ENCODE results near the gene ESR1.

- TF ChIP-seq, protein P1, sequence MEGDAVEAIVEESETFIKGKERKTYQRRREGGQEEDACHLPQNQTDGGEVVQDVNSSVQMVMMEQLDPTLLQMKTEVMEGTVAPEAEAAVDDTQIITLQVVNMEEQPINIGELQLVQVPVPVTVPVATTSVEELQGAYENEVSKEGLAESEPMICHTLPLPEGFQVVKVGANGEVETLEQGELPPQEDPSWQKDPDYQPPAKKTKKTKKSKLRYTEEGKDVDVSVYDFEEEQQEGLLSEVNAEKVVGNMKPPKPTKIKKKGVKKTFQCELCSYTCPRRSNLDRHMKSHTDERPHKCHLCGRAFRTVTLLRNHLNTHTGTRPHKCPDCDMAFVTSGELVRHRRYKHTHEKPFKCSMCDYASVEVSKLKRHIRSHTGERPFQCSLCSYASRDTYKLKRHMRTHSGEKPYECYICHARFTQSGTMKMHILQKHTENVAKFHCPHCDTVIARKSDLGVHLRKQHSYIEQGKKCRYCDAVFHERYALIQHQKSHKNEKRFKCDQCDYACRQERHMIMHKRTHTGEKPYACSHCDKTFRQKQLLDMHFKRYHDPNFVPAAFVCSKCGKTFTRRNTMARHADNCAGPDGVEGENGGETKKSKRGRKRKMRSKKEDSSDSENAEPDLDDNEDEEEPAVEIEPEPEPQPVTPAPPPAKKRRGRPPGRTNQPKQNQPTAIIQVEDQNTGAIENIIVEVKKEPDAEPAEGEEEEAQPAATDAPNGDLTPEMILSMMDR (IDR thresholded peaks at IDR 0.05) = no peak
- no peak for TF ChIP-seq POLR2A (IDR thresholded peaks at IDR 0.05; ENCODE audit: low read depth)
Observed at GRCh38 chr6:151961809-151962208, 154.3 kb downstream of the ESR1 start.

Measured in esophagus muscularis mucosa (tissue), 3 donors.